Measurements from ENCODE around the gene CDY2B. TPM values are rescaled to one million over a fixed set of nuclear protein-coding genes. Genes with fewer than 3 reads are reported as not detected.
"Not testable (repeated sequence)": the region's sequence is repeated elsewhere in the genome, so short reads cannot be mapped to it uniquely, and the experiment has no call there.

The CDY2B gene
- total RNA-seq (2021; ENCODE audit: unreplicated experiment) (not detected), Bru-seq, nascent RNA (not detected), BruChase-seq, experiment 1, labeled RNA remaining after a 6-hour chase (not detected), BruChase-seq, experiment 2, labeled RNA remaining after a 2-hour chase (not detected)
- not detected in 2 replicates for polyA plus RNA-seq (2012)
- long read RNA-seq: 0 reads

GRCh38 chrY:17880120-17880519 lies at the start of gene CDY2B:
TSS of gene CDY2B (minus strand) at chrY:17880220. CDS start at chrY:17879892, 328 bp downstream.
- H3K36me3 ChIP-seq (ENCODE audit: control insufficient read depth in 1 of 2, insufficient read depth in 2 of 2, low read length in 2 of 2); RAD21 ChIA-PET (ENCODE audit: low non-redundant PET in 1 of 2, low total read pairs in 2 of 2, uncharacterized antibody in 2 of 2, unreplicated experiment in 2 of 2); H3K27me3 ChIP-seq (ENCODE audit: insufficient read depth, low read length); H2AFZ ChIP-seq (ENCODE audit: low read depth, low read length, poor library complexity, severe bottlenecking); H4K20me1 ChIP-seq (ENCODE audit: insufficient read depth); H3K27ac ChIP-seq (ENCODE audit: low read depth, low read length); H3K4me1 ChIP-seq (ENCODE audit: control insufficient read depth in 1 of 2, insufficient read depth in 2 of 2, low read length in 2 of 2); H3K79me2 ChIP-seq (ENCODE audit: insufficient read depth, low read length); DNase-seq (ENCODE audit: low read depth, low spot score); intact Hi-C loops (cut with micrococcal nuclease); POLR2A ChIA-PET; H3K9ac ChIP-seq (ENCODE audit: low read length); CTCF ChIA-PET; H3K4me2 ChIP-seq (ENCODE audit: low read length); BruUV-seq (replicated peaks); H3K4me3 ChIP-seq (replicated peaks in 1 of 2; ENCODE audit: low read depth in 1 of 2, low read length in 2 of 2); H3K9me3 ChIP-seq (ENCODE audit: control insufficient read depth in 1 of 2, insufficient read depth in 1 of 2, low read depth in 1 of 2, low read length in 2 of 2); ATAC-seq; H3K9me2 ChIP-seq (ENCODE audit: insufficient read depth): not testable (repeated sequence)

- H3K4me1 ChIP-seq (ENCODE audit: control insufficient read depth in 1 of 2, insufficient read depth in 2 of 2, low read length in 2 of 2); H3K4me3 ChIP-seq (replicated peaks in 1 of 2; ENCODE audit: low read depth in 1 of 2, low read length in 2 of 2); H3K36me3 ChIP-seq (ENCODE audit: control insufficient read depth in 1 of 2, insufficient read depth in 2 of 2, low read length in 2 of 2); intact Hi-C loops (cut with micrococcal nuclease); H3K27me3 ChIP-seq (ENCODE audit: insufficient read depth, low read length); DNase-seq (ENCODE audit: low read depth, low spot score); POLR2A ChIA-PET; RAD21 ChIA-PET (ENCODE audit: low non-redundant PET in 1 of 2, low total read pairs in 2 of 2, uncharacterized antibody in 2 of 2, unreplicated experiment in 2 of 2); H4K20me1 ChIP-seq (ENCODE audit: insufficient read depth); BruUV-seq (replicated peaks); CTCF ChIA-PET; H3K79me2 ChIP-seq (ENCODE audit: insufficient read depth, low read length); H3K9ac ChIP-seq (ENCODE audit: low read length); H3K9me2 ChIP-seq (ENCODE audit: insufficient read depth); H2AFZ ChIP-seq (ENCODE audit: low read depth, low read length, poor library complexity, severe bottlenecking); H3K9me3 ChIP-seq (ENCODE audit: control insufficient read depth in 1 of 2, insufficient read depth in 1 of 2, low read depth in 1 of 2, low read length in 2 of 2); ATAC-seq; H3K27ac ChIP-seq (ENCODE audit: low read depth, low read length); H3K4me2 ChIP-seq (ENCODE audit: low read length): not testable (repeated sequence)
Observed at GRCh38 chrY:17908009-17908408, 28.0 kb upstream of the CDY2B start.

GRCh38 chrY:17907351-17907750 lies 27.3 kb upstream of the CDY2B start:
- DNase-seq (ENCODE audit: low read depth, low spot score); BruUV-seq (replicated peaks); H3K27ac ChIP-seq (ENCODE audit: low read depth, low read length); H3K9me3 ChIP-seq (ENCODE audit: control insufficient read depth in 1 of 2, insufficient read depth in 1 of 2, low read depth in 1 of 2, low read length in 2 of 2); ATAC-seq; intact Hi-C loops (cut with micrococcal nuclease); H2AFZ ChIP-seq (ENCODE audit: low read depth, low read length, poor library complexity, severe bottlenecking); H4K20me1 ChIP-seq (ENCODE audit: insufficient read depth); POLR2A ChIA-PET; H3K27me3 ChIP-seq (ENCODE audit: insufficient read depth, low read length); H3K9me2 ChIP-seq (ENCODE audit: insufficient read depth); RAD21 ChIA-PET (ENCODE audit: low non-redundant PET in 1 of 2, low total read pairs in 2 of 2, uncharacterized antibody in 2 of 2, unreplicated experiment in 2 of 2); H3K79me2 ChIP-seq (ENCODE audit: insufficient read depth, low read length); H3K36me3 ChIP-seq (ENCODE audit: control insufficient read depth in 1 of 2, insufficient read depth in 2 of 2, low read length in 2 of 2); CTCF ChIA-PET; H3K9ac ChIP-seq (ENCODE audit: low read length); H3K4me2 ChIP-seq (ENCODE audit: low read length); H3K4me1 ChIP-seq (ENCODE audit: control insufficient read depth in 1 of 2, insufficient read depth in 2 of 2, low read length in 2 of 2); H3K4me3 ChIP-seq (replicated peaks in 1 of 2; ENCODE audit: low read depth in 1 of 2, low read length in 2 of 2): not testable (repeated sequence)

- H3K79me2 ChIP-seq (ENCODE audit: insufficient read depth, low read length); H3K27me3 ChIP-seq (ENCODE audit: insufficient read depth, low read length); H3K9me3 ChIP-seq (ENCODE audit: control insufficient read depth in 1 of 2, insufficient read depth in 1 of 2, low read depth in 1 of 2, low read length in 2 of 2); RAD21 ChIA-PET (ENCODE audit: low non-redundant PET in 1 of 2, low total read pairs in 2 of 2, uncharacterized antibody in 2 of 2, unreplicated experiment in 2 of 2); H3K27ac ChIP-seq (ENCODE audit: low read depth, low read length); H3K4me3 ChIP-seq (replicated peaks in 1 of 2; ENCODE audit: low read depth in 1 of 2, low read length in 2 of 2); H4K20me1 ChIP-seq (ENCODE audit: insufficient read depth); intact Hi-C loops (cut with micrococcal nuclease); CTCF ChIA-PET; ATAC-seq; H3K9ac ChIP-seq (ENCODE audit: low read length); H3K9me2 ChIP-seq (ENCODE audit: insufficient read depth); H3K36me3 ChIP-seq (ENCODE audit: control insufficient read depth in 1 of 2, insufficient read depth in 2 of 2, low read length in 2 of 2); H3K4me2 ChIP-seq (ENCODE audit: low read length); POLR2A ChIA-PET; DNase-seq (ENCODE audit: low read depth, low spot score); H2AFZ ChIP-seq (ENCODE audit: low read depth, low read length, poor library complexity, severe bottlenecking); H3K4me1 ChIP-seq (ENCODE audit: control insufficient read depth in 1 of 2, insufficient read depth in 2 of 2, low read length in 2 of 2); BruUV-seq (replicated peaks): not testable (repeated sequence)
Observed at GRCh38 chrY:17881697-17882096, 1.7 kb upstream of the CDY2B start.

- BruUV-seq (replicated peaks); ATAC-seq; H3K9me2 ChIP-seq (ENCODE audit: insufficient read depth); H3K27me3 ChIP-seq (ENCODE audit: insufficient read depth, low read length); H3K9ac ChIP-seq (ENCODE audit: low read length); H2AFZ ChIP-seq (ENCODE audit: low read depth, low read length, poor library complexity, severe bottlenecking); POLR2A ChIA-PET; DNase-seq (ENCODE audit: low read depth, low spot score); intact Hi-C loops (cut with micrococcal nuclease); H4K20me1 ChIP-seq (ENCODE audit: insufficient read depth); H3K36me3 ChIP-seq (ENCODE audit: control insufficient read depth in 1 of 2, insufficient read depth in 2 of 2, low read length in 2 of 2); H3K4me2 ChIP-seq (ENCODE audit: low read length); CTCF ChIA-PET; H3K79me2 ChIP-seq (ENCODE audit: insufficient read depth, low read length); H3K27ac ChIP-seq (ENCODE audit: low read depth, low read length); H3K9me3 ChIP-seq (ENCODE audit: control insufficient read depth in 1 of 2, insufficient read depth in 1 of 2, low read depth in 1 of 2, low read length in 2 of 2); H3K4me3 ChIP-seq (replicated peaks in 1 of 2; ENCODE audit: low read depth in 1 of 2, low read length in 2 of 2); RAD21 ChIA-PET (ENCODE audit: low non-redundant PET in 1 of 2, low total read pairs in 2 of 2, uncharacterized antibody in 2 of 2, unreplicated experiment in 2 of 2); H3K4me1 ChIP-seq (ENCODE audit: control insufficient read depth in 1 of 2, insufficient read depth in 2 of 2, low read length in 2 of 2): not testable (repeated sequence)
Observed at GRCh38 chrY:17876767-17877166, 3.3 kb downstream of the CDY2B start.

Measured in HCT116 (cell line).